ENCODE results near the gene CHI3L2. TPM values are rescaled to one million over a fixed set of nuclear protein-coding genes. Genes with fewer than 3 reads are reported as not detected.

Gene CHI3L2
- total RNA-seq, 1 experiment from 2014 or later: 0.61 TPM

DNA sequence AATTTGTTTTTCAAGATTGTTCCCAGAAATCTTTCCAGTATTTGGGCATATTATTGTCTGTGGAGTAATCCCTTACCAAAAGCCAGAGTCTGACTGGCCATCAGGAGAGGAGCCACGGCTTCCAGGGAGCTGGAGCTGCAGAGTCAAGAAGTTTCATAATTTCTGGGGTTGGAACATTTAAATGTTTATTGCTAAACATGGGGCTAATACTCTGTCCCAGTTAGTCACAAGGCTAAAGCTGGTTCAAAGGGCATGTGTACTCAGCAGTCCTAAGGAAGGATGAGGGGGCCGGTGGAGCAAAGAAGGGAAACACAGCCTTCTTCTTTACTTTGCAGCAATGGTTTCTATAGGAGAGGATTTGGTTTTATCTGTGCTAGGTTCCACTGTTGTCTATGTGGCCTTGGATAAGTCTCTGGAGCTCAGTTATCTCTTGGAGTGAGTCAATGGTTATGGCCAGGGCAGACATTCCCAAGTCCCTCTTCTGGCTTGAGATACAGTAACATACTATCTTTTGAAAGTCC lies 36.5 kb upstream of the CHI3L2 start (continued):
- TF ChIP-seq NFYB (CRISPR knock-in tag; conservative IDR thresholded peaks at IDR 0.05; ENCODE audit: low read depth) (no peak), ATF1 (CRISPR knock-in tag; IDR thresholded peaks at IDR 0.05) (no peak), NR3C1 (CRISPR knock-in tag; conservative IDR thresholded peaks at IDR 0.05; ENCODE audit: low read depth) (no peak), TCF7 (CRISPR knock-in tag; IDR thresholded peaks at IDR 0.05; ENCODE audit: low read depth) (no peak), IRF2 (CRISPR knock-in tag; IDR thresholded peaks at IDR 0.05; ENCODE audit: borderline replicate concordance, low read depth) (no peak), NFE2L1 (CRISPR knock-in tag; IDR thresholded peaks at IDR 0.05) (no peak)

DNA sequence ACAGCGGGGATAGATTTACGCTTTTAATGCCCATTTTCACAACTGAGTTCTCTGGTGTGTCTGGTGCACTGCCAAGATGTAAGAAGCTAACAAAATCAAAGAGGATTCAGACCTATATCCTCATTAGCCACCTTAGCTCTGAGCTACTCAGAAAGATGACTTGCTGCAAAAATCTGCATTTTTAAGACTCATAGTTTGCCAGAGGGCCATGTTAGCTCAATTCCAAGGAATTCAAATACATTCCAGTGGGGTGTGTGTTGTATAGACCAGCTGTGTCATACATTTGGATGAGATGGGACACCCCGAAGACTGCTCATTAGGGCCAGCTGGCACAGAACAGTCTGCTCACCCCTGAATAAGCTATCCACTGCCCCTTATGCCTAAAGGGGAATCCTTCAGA lies 36.0 kb upstream of the CHI3L2 start:
- ChIA-PET CTCF (no interaction called here), POLR2A (no interaction called here)
- Mint-ChIP-seq H3K27me3 (ENCODE audit: low read depth) (no peaks in the 10 kb centered on the region; the same call in 1 of the 2 replicates), H3K36me3 (peaks cover 13% of the 10 kb centered on the region), H3K9me3 (no peaks in the 10 kb centered on the region), H3K4me1 (peaks cover 12% of the 10 kb centered on the region), H3K27ac (no peak overlapping the region), H3K4me3 (no peak overlapping the region)
- DNase-seq (ENCODE audit: low spot score): no peak
- TF ChIP-seq SMAD3 (CRISPR knock-in tag; IDR thresholded peaks at IDR 0.05; ENCODE audit: borderline replicate concordance) (no peak), KAT7 (CRISPR knock-in tag; IDR thresholded peaks at IDR 0.05; ENCODE audit: borderline replicate concordance) (no peak), FOXK1 (CRISPR knock-in tag; IDR thresholded peaks at IDR 0.05) (no peak), FOXJ3 (CRISPR knock-in tag; IDR thresholded peaks at IDR 0.05; ENCODE audit: borderline replicate concordance) (no peak), ZNF423 (CRISPR knock-in tag; IDR thresholded peaks at IDR 0.05) (no peak), JUN (CRISPR knock-in tag; IDR thresholded peaks at IDR 0.05) (no peak), CREM (CRISPR knock-in tag; IDR thresholded peaks at IDR 0.05) (no peak), TEAD1 (CRISPR knock-in tag; IDR thresholded peaks at IDR 0.05) (no peak), NR1H2 (CRISPR knock-in tag; IDR thresholded peaks at IDR 0.05) (no peak), ATF3 (CRISPR knock-in tag; conservative IDR thresholded peaks at IDR 0.05) (no peak), RORB (CRISPR knock-in tag; IDR thresholded peaks at IDR 0.05) (no peak), ZNF317 (CRISPR knock-in tag; IDR thresholded peaks at IDR 0.05; ENCODE audit: borderline replicate concordance, low read depth) (no peak), NR2C2 (CRISPR knock-in tag; IDR thresholded peaks at IDR 0.05) (no peak)
- ATAC-seq: no peak

GRCh38 chr1:111192074-111192473 lies 35.4 kb upstream of the CHI3L2 start:
- Mint-ChIP-seq H3K36me3 (peaks cover 9% of the 10 kb centered on the region), H3K4me3 (no peak overlapping the region), H3K27me3 (ENCODE audit: low read depth) (no peaks in the 10 kb centered on the region; the same call in 1 of the 2 replicates), H3K4me1 (peaks cover 12% of the 10 kb centered on the region), H3K9me3 (no peaks in the 10 kb centered on the region), H3K27ac (no peak overlapping the region)
- TF ChIP-seq PREB (CRISPR knock-in tag; IDR thresholded peaks at IDR 0.05; ENCODE audit: borderline replicate concordance) (no peak), TEAD1 (CRISPR knock-in tag; IDR thresholded peaks at IDR 0.05) (no peak), GTF2I (CRISPR knock-in tag; conservative IDR thresholded peaks at IDR 0.05) (no peak), ZNF671 (CRISPR knock-in tag; IDR thresholded peaks at IDR 0.05) (no peak), ZNF423 (CRISPR knock-in tag; IDR thresholded peaks at IDR 0.05) (no peak), ZNF317 (CRISPR knock-in tag; IDR thresholded peaks at IDR 0.05; ENCODE audit: borderline replicate concordance, low read depth) (no peak), ATF1 (CRISPR knock-in tag; IDR thresholded peaks at IDR 0.05) (no peak), ZNF232 (CRISPR knock-in tag; IDR thresholded peaks at IDR 0.05) (no peak), AFF4 (CRISPR knock-in tag; IDR thresholded peaks at IDR 0.05; ENCODE audit: borderline replicate concordance) (no peak)
- TF ChIP-seq, protein P1, sequence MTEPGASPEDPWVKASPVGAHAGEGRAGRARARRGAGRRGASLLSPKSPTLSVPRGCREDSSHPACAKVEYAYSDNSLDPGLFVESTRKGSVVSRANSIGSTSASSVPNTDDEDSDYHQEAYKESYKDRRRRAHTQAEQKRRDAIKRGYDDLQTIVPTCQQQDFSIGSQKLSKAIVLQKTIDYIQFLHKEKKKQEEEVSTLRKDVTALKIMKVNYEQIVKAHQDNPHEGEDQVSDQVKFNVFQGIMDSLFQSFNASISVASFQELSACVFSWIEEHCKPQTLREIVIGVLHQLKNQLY (CRISPR knock-in tag; IDR thresholded peaks at IDR 0.05): no peak
- DNase-seq (ENCODE audit: low spot score) (no peak), ATAC-seq (no peak)
- ChIA-PET CTCF (no interaction called here), POLR2A (no interaction called here)

All from WTC11 (cell line).